Measurements from ENCODE around the gene CCL27. TPM values are rescaled to one million over a fixed set of nuclear protein-coding genes. Genes with fewer than 3 reads are reported as not detected.

CCL27 gene, protein sequence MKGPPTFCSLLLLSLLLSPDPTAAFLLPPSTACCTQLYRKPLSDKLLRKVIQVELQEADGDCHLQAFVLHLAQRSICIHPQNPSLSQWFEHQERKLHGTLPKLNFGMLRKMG
- not detected for total RNA-seq

DNA sequence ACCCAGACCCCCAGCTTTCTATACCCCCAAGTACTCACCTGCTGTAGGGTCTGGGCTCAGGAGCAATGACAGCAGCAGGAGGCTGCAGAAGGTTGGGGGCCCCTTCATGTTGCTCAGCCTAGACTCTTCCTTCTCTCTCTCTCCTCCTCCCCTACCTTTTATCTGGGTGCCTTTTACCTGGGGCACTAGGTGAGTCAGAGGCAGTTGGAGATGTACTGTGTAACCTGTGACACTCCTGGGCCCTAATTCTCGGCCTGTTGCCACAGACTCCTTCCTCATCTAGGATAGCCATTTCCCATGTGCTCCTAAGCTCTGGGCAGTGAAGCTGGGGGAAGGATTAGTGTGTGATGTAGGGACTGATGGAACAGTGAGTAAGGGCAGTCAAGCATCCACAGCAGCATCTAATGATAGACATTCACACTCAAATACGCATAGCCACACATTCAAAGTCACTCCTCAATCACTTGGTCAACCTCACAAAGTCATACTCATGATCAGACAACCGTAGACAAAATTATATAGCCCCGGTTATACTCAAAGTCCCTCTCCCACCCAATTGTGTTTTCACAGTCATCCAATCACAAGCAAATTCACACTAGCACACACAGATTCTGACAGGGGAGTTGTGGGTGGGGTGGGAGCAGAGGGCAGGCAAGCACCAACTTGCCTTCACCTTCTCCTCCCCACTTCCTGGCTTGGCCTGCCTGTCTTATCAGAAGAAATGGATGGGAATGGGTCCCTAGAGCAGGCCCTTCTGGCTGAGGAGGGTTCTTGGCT is at the start of gene CCL27:
Gene CCL27, minus strand, starts transcription at position 132 of the 777 bp plus-strand sequence. Its CDS starts 24 bp downstream, at position 108.
- no peak for DNase-seq (ENCODE audit: low spot score)
- intact Hi-C loops (cut with DNase I), result no loop called here
- no peak for ATAC-seq

DNA sequence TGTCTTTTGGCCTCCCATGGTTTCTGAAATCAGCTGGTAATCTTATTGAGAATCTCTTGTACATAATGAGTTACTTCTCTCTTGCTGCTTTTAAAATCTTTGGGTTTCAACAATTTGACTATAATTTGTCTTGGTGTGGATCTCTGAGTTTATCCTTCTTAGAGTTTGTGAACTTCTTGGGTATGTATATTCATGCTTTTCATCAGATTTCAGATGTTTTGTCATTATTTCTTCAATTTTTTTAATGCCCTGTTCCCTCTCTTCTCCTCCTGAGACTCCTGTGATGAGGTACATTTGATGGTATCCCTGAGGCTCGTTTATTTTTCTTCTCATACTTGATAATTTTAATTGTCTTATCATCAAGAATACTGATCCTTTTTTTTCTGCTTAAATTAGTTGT is 49.7 kb upstream of the CCL27 start:
- no peak for ATAC-seq
- DNase-seq (ENCODE audit: low spot score), result no peak
- intact Hi-C loops (cut with DNase I), result no loop called here

GRCh38 chr9:34710023-34710422 is 47.6 kb upstream of the CCL27 start, which contains the start of gene CCL21:
Gene CCL21 (minus strand): TSS chr9:34710136. CDS start chr9:34710066, 70 bp downstream.
- no peak for DNase-seq (ENCODE audit: low spot score)
- ATAC-seq, result peak; percentile 34
- intact Hi-C loops (cut with DNase I), result no loop called here

- intact Hi-C loops (cut with DNase I), result loop anchor here (10.0 kb wide), 1 partner anchor 305 kb away; no protein-coding TSS in a partner anchor
- DNase-seq (ENCODE audit: low spot score) (no peak), ATAC-seq (peak; percentile 28)
These were observed 46.9 kb upstream of the CCL27 start for GRCh38 chr9:34709196-34709978.

DNA sequence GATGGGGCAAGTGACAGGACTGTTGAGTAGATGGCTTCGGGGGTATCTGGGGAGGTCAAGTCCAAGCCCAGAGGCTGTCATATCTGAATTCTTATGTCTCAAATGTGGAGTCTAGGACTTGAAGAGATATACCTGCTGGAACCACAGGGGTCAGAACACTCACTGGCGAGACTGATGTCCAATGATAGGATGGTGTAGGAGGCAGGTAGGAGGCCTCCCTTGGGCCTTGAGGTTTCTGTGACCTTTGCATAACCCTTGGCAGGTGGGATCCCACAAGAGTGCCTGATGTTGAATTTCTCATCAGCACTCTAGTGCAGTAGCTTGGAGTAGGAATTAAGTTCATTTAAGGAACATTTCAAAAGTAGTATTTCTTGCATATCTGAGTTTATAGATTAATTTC is 44.7 kb upstream of the CCL27 start:
- intact Hi-C loops (cut with DNase I), result loop anchor here (10.0 kb wide), 1 partner anchor 302 kb away; no protein-coding TSS in a partner anchor
- DNase-seq (ENCODE audit: low spot score), result no peak
- no peak for ATAC-seq

GRCh38 chr9:34701769-34702736 is 39.6 kb upstream of the CCL27 start:
- DNase-seq (ENCODE audit: low spot score) (peak; percentile 94), ATAC-seq (peak; percentile 95)
- intact Hi-C loops (cut with DNase I), result loop anchor here (10.0 kb wide), 1 partner anchor 297 kb away; no protein-coding TSS in a partner anchor

DNA sequence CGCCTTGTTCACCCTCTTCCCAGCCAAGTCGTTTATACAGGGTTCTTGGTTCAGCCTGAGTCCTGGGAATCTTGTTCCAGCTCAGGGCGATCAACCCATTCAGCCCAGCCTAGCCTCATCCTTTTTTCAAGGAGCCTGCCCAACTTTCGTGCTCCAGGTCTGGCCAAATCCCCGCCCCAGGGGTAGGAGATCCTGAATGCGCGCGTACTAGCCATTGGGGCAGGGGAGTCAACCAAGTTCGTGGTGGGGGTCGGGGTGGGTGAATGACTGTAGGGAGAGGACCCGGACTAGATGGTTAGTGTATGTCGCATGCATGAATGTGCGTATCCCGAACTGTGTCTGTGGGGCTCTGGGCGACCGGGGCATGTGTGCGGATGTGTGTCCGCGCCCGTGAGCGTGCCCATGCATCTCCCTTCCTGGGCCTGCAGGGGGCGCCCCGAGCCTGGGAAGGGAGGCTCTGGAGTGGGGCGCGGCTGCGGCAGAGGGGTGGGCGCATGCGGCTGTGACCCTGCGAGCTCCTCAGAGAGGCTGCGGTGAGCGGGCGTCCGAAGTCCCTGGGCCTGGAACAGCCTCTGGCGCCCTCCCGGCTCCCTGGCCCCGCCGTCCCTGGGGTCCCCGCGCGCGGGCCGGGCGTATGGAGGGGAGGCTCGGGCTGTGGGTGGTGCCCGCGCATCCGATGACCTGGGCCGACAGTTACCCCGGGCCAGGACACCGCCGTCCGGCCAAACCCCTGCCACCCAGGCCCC is 38.7 kb upstream of the CCL27 start:
- ATAC-seq (peak; percentile 89), DNase-seq (ENCODE audit: low spot score) (peak; percentile 84)
- intact Hi-C loops (cut with DNase I), result loop anchor here (10.0 kb wide), 1 partner anchor 296 kb away; no protein-coding TSS in a partner anchor

DNA sequence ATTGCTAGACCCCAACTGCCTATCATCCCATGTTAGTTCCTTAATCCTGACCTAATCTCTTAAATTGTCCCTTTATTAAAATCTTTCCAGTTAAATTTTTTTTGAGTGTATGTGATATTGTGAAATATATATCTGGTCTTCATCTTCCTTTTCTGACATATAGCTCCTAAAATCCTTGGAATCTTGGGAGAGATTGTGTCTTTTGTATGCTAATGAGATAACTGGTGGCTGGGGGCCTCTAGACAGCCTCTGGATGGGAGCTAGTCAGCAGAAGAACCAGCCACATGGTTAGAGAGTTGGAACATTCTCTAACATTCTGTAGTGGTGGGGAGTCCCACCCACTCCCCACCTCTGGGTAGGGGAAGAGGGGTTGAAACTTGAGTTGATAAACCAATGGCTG is 32.4 kb upstream of the CCL27 start:
- intact Hi-C loops (cut with DNase I), result no loop called here
- no peak for DNase-seq (ENCODE audit: low spot score)
- ATAC-seq, result no peak

DNA sequence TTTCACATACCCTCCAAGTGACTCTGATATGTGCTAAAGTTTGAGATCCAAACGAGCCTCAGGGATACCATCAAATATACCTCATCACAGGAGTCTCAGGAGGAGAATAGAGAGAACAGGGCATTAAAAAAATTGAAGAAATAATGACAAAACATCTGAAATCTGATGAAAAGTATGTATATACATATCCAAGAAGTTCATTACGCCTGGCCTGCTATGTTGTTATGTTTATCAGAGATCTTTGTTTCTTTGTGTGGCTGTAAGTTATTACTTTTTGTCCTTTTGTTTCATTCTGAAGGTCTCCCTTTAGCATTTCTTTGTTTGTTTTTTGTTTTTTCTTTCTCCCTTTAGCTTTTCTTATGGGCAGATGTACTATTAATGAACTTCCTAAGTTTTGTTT is 31.1 kb upstream of the CCL27 start:
- intact Hi-C loops (cut with DNase I), result no loop called here

GRCh38 chr9:34691936-34692315 is 29.5 kb upstream of the CCL27 start:
- no peak for DNase-seq (ENCODE audit: low spot score)
- no peak for ATAC-seq
- intact Hi-C loops (cut with DNase I), result no loop called here

More for the DNA sequence above, 31.1 kb upstream of the CCL27 start:
- DNase-seq (ENCODE audit: low spot score) (no peak), ATAC-seq (no peak)

DNA sequence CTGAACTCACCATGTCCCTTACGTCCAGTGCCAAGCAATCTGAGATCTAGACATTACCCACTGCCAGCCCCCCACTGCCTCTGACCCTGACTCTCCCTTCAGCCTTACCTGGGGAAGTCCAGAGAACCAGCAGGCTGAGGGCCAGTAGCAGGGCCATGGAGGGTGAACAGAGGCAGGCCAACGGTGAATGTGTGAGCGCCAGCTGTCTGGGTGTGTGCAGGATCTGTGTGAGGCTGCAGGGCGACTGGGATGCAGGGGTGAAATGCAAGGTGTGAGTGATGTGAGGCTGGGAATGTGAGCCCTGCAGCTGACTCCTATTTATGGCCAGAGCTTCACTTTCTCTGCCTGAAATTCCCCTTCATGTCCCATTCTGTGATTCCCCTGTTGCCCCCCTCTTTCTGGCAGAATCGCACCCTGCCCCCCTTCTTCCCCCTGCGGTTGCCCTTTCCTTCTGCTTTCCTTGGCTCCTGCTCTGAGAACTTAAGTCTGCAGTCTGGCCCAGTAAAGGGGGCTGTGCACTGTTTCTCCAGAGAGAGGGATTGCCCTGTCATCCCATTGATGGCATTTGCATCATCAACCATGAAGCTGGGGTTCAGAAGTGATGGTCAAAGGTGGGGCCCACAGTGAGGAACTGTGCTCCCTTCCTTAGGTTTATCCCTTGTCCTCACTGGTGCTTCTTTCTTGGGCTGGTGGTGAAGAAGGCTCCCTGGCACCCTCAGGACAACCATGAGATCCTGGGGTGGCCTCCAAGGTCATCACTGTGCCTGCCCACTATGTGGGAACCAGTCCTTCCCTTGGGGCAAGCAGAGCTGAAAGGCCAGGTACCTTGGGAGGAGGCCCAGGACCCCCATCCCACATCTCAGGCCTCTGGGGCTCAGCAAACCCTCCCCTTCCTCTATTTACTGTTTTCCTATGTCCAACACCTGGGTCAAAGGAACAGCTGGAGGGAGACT is 28.8 kb upstream of the CCL27 start, which contains the start of gene CCL19:
Gene CCL19, minus strand, starts transcription at position 294 of the 953 bp plus-strand sequence. Its CDS starts 137 bp downstream, at position 157.
- DNase-seq (ENCODE audit: low spot score) (no peak), ATAC-seq (peak; percentile 31)
- intact Hi-C loops (cut with DNase I), result no loop called here

DNA sequence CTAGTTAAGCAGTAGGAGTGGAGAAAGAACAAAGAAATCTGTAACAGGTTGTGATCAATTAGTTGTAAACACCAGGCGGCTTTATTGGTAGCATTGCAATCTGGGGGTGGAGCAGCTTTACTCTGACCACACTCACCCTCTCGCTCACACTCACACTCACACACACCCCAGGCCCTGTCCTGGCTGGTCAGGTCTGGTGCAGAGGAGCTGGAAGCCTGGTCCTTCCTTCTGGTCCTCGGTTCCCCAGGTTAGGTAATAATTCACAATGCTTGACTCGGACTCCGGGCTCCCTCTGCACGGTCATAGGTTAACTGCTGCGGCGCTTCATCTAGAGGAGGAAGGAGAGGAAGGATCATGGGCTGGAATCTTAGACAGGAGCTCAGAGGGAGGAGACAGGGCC is 27.1 kb upstream of the CCL27 start:
- intact Hi-C loops (cut with DNase I), result no loop called here
- DNase-seq (ENCODE audit: low spot score) (no peak), ATAC-seq (no peak)

- no peak for DNase-seq (ENCODE audit: low spot score)
- no peak for ATAC-seq
- intact Hi-C loops (cut with DNase I), result no loop called here
These were observed 26.6 kb upstream of the CCL27 start for GRCh38 chr9:34689116-34689470.

GRCh38 chr9:34688329-34689115 is 26.1 kb upstream of the CCL27 start:
- no peak for ATAC-seq
- no peak for DNase-seq (ENCODE audit: low spot score)
- intact Hi-C loops (cut with DNase I), result no loop called here

GRCh38 chr9:34687276-34688030 is 25.0 kb upstream of the CCL27 start:
- intact Hi-C loops (cut with DNase I), result no loop called here
- DNase-seq (ENCODE audit: low spot score), result no peak
- no peak for ATAC-seq

Data from sciatic nerve (tissue), 2 donors.